Activated CD4-positive, CD25-positive, alpha-beta regulatory T cell treated with anti-CD3 and anti-CD28 coated beads, Interleukin-2, amount 50 U/mL, for 72 hours (primary cell): ENCODE results near the gene PARVB.

Source experiments
- DNase-seq: peaks from one replicate; pipeline ENCODE4 v3.0.0; 2021

PARVB gene

DNA sequence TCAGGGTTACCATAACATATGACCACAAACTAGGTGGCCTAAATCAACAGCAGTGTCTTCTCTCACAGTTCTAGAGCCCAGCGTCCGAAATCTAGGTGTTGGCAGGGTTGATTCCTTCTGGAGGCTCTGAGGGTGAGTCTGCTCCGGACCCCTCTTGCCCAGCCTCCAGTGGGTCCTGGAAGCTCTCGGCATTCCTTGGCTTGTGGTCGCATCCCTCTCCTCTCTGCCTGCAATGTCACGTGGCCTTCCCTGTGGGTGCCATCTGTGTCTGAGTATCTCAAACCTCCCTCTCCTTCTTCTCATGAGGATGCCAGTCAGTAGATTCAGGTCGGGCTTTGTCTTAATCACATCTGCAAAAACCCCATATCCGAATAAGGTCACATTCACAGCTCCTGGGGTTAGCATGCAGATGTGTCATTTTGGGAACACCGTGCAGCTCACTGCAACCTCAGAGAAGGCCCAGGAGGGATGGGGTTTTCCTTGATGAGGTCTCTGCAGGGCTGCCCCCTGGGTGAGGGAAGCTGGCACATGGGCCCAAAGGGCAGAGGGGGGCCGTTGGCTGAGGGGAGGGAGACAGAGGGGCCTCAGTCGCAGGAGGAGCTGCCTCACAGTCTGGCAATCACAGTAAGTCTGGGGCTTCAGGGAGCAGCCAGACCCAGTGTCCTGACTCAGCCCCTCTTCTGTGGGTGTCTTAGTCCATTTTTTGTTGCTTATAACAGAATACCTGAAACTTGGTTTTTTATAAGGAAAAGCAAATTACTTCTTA is 197.8 kb downstream of the PARVB start:
- DNase-seq = no peak
